GM18868 (cell line): ENCODE measurements around the gene NDUFA12.
A peak's percentile ranks its signal among the peaks of the same experiment; 100 is the strongest.
"Not testable (repeated sequence)": the region's sequence is repeated elsewhere in the genome, so short reads cannot be mapped to it uniquely, and the experiment has no call there.

Experiments used
- ATAC-seq: cut with Tn5 transposase; IDR thresholded peaks from one replicate; pipeline ENCODE4 v1.9.1; 2021; ENCODE audit warnings: mild to moderate bottlenecking, moderate library complexity; ENCODE audit not compliant: unreplicated experiment

Gene NDUFA12

DNA sequence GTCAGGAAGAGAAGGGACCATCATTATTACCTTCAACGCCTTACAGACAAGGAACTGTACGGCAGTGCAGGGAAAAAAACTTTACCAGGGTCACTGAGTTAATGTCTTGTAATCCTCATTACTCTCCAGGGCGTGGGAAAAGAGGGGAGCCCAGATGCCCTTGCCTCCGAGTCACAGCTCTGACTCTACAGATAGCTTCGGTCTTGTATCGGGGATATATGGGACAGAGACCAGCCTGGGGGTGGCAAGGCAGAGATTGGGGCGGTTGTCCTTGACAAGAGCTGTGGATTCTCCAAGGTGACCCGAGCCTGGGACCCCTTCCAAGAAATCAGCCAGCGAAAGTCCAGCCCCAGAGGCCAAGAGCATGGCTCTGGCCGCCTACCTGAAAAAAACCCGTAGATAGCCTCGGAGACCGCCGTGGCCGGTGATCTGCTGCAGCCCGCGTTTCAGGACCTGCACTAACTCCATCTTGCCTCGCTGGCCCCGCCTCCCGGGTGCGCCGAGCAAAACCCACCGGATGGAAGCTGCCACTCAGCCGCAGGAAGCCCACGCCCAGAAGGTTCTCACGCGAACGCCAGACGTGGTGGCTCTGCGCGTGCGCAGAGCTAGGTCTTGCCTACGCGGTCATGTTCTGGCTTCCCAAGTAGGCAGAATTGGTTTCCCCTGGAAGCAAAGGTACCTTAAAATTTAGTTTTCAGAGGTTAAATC lies at the start of gene NDUFA12:
Gene NDUFA12, minus strand, starts transcription at position 485 of the 708 bp plus-strand sequence. Its CDS starts 17 bp downstream, at position 468.
- ATAC-seq: peak; percentile 100

- ATAC-seq: no peak
Observed at GRCh38 chr12:95051241-95051640, 47.7 kb upstream of the NDUFA12 start.

DNA sequence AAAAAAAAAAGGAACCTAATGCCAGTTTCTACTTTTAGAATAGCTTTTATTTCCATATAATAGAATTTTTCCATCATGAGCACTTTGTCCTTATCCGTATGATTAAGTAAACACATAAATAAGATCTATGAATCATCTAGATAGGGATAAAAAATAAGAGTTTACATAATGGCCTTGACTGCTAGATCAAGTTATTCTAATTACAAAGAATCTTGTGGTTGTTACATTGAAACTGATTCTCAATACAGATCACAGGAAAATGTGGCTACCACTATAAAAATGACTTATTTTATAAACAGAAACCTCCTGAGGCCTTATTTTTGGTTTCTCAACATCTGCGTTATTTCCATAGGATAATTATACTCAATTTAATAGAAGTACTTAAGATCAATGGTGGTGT lies 34.4 kb upstream of the NDUFA12 start:
- ATAC-seq: no peak

GRCh38 chr12:95034750-95035149 lies 31.3 kb upstream of the NDUFA12 start:
- ATAC-seq: no peak

DNA sequence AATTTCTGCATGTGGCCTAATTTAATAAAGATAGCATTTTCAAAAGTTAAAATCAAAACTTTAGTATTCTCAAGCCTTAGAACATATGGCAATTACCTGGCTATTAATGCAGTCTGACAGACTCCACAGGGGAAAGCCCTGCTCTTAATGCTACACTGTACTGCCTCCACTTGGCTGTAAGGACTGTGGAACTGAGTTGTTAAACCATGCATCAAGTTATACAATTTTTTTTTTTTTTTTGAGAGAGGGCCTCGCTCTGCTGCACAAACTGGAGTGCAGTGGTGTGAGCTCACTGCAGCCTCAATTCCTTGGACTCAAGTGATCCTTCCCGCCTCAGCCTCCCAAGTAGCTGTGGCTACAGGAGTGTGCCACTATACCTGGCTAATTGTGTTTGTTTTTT lies 19.0 kb upstream of the NDUFA12 start:
- ATAC-seq: no peak

DNA sequence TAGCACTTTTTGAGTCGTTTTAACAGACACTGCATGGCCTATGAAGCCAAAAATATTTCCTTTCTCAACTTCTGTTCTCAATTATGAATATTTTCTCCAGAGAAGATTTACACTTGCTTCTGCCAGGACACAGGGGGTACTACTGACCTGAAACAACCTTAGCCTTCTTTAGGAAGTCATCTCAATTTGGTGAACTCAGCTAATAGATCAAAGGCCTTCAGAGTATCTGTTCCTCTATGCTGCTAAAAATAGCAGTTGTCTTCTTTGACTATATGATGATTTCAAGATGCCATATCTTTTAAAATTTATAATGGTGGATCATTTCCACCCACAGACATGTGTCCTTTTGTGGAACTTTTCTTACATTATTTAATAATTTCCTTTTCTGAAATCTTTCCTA lies 14.0 kb upstream of the NDUFA12 start:
- ATAC-seq: no peak

DNA sequence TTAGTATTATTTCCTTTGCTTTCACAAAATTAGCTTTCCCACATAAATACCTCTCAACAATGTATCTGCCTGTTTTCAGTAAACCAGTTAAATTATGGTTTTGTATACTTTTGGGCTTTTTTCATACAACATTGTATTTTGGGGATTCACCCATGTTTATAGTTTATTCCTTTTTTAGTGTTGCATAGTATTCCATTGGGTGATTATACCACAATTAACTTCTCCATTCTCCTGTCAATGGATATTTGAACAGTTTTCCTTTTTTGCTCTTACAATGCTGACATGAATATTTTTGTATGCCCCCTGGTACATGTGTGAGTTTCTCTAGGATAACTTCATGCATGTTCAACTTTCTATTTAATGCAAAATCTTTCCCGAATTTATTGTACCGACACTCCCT lies 12.6 kb upstream of the NDUFA12 start:
- no peak for ATAC-seq

DNA sequence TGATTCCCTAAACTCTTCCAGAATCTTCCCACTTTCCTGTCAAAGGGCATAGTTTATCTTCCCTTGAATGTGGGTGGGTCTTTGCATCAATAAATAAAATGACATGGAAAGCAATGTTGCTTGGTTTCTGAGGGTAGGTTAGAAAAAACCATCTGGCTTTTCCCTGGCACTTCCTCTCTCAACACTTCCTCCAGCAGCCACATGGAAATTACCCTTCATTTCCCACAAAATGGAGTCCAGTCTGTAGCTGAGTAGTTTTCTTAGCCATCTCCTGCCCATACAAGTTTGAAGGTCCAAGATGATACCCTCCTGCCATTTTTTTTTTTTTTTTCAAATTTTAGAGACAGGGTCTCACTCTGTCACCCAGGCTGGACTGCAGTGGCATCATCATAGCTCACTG lies 11.1 kb upstream of the NDUFA12 start:
- ATAC-seq: no peak

DNA sequence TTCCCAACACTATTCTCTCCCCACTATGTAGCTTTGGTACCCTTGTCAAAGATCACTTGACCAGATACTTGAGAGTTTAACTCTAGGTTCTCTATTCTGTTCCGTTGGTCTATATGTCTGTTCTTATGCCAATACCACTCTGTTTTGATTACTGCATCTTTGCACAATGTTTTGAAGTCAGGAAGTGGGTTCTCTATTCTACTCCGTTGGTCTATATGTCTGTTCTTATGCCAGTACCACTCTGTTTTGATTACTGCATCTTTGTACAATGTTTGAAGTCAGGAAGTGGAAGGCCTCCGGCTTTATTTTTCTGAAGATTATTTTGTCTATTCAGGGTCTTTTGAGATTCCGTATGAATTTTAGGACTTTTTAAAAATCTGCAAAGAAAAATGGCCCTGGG lies 2.7 kb upstream of the NDUFA12 start:
- no peak for ATAC-seq

DNA sequence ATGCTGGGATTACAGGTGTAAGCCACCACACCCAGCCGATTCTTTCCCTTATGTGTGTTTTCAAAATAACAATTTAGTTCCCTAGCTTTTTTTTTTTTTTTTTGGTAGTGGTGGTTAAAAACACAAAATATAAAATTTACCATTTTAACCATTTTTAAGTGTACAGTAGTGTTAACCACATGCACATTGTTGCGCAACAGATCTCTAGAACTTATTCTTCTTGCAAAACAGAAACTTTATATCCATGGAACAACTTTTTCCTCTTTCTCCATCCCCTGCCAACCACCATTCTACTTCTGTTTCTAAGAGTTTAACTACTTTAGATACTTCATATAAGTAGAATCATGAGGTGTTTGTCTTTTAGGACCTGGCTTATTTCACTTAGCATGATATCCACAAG lies 1.1 kb upstream of the NDUFA12 start:
- ATAC-seq: no peak

GRCh38 chr12:95003921-95004272 lies 400 bp upstream of the NDUFA12 start:
- ATAC-seq: no peak

DNA sequence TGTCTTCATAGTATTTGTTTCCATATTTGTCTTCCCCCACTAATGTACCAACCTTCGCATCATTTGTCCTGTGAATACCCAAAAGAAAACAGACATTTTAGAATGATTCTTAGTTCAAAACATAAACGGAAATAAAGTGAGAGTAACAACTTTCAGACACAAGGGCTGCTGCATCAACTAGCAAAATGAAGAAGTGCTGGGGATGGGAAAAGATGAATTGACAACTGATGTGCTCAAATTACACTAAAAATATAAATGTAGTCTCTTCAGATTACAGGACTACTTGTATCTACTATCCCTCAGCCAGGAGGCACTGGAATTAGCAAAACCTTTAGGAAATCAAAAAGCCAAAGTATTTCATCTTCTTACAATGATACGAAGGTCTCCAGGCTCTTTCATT lies 743 bp downstream of the NDUFA12 start:
- ATAC-seq: no peak

GRCh38 chr12:94998326-94998725 lies 5.2 kb downstream of the NDUFA12 start:
- ATAC-seq: no peak

GRCh38 chr12:94997726-94998125 lies 5.8 kb downstream of the NDUFA12 start:
- no peak for ATAC-seq

- ATAC-seq: no peak
Observed at GRCh38 chr12:94997061-94997460, 6.4 kb downstream of the NDUFA12 start.

DNA sequence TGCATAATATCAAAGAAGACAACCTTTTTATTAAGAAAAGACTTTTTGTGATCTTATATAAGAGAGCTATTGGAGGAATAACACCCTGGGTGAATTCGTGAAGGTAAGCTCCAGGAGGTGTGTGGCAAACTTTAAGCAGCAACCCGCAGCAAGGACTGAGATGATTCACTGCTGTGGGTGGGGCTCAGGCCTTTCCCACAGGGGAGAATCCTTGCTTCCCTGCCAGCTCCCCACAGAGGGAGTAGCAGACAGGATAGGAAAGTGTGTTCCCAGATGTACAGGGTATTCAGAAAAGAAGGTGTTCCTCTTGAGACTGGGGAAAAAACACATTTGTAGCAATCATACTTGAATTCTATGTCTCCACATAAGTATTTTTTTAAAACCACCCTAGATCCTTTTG lies 9.2 kb downstream of the NDUFA12 start:
- ATAC-seq: no peak

DNA sequence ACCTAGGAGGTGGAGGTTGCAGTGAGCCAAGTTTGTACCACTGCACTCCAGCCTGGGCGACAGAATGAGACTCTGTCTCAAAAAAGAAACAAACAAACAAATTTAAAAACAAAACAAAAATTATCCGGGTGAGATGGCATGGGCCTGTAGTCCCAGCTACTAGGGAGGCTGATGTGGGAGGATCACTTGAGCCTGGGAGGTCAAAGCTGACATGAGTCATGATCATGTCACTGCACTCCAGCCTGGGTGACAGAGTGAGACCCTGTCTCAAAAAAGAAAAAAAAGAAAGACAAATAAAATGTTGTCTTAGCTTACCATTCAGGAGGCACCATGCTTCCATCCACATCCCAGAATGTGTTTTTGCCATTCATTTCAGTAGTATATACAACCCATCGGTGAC lies 9.6 kb downstream of the NDUFA12 start:
- ATAC-seq: not testable (repeated sequence)

DNA sequence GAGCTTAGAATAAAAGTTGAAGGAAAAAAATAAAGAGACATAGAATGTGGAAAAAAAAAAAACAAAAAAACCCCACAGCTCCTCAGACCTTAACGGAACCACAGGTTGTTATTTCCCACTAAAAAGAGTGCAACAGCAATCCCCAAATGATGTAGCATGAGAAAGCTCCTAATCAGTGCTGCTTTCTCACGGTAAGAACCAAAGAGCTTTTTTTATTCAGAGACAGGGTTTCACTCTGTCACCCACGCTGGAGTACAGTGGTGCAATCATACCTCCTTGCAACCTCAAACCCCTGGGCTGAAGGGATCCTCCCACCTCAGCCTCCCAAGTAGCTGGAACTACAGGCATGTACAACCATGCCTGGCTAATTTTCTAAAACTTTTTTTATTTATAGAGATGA lies 13.3 kb downstream of the NDUFA12 start:
- ATAC-seq: no peak

DNA sequence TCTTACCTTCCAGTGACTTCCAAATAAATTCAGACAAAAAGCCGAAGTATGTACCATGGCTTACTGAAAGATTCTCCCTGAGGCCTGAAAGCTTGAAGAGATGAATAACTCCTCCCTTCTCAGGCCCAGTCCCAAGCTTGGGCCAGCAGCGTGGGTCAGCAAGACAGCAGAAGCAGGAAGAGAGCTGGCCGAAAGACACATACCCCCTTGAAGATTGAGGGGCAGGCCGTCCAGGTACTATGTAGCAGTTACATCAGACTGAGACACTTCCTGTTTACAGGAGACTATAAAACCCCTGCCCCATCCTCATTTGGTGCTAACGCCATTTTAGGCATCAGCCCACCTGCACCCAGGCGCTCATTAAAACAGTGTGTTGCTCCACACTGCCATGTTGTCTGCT lies 15.0 kb downstream of the NDUFA12 start:
- ATAC-seq: no peak

DNA sequence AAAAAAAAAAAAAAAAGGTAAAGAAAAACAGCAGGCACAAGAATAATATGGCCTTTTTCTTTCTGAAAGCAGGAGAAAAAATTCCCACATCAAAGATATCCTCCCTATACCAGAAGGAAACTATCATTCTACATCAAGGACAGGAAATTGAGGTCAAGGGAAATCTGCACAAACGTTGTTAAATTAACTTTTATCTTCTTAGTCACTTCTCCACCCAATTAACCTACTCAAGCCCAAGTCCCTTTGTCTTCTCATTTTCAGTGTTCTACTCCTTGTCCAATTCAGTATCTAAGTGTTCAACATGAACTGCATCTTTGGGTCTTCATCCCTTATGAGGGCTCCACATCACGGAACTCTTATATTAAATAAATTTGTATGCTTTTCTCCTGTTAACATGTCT lies 15.7 kb downstream of the NDUFA12 start:
- ATAC-seq: no peak

- ATAC-seq: no peak
Observed at GRCh38 chr12:94987076-94987669, 16.3 kb downstream of the NDUFA12 start.

GRCh38 chr12:94985099-94985498 lies 18.4 kb downstream of the NDUFA12 start:
- not testable (repeated sequence) for ATAC-seq

GRCh38 chr12:94983321-94983720 lies 20.2 kb downstream of the NDUFA12 start:
- no peak for ATAC-seq
